ENCODE data around the gene KRT77.
"Not testable (repeated sequence)": the region's sequence is repeated elsewhere in the genome, so short reads cannot be mapped to it uniquely, and the experiment has no call there.

KRT77 gene

GRCh38 chr12:52703424-52703823 lies at the start of gene KRT77:
TSS of gene KRT77 (minus strand) at chr12:52703524. CDS start at chr12:52703434, 90 bp downstream.
- DNase-seq, result no peak

DNA sequence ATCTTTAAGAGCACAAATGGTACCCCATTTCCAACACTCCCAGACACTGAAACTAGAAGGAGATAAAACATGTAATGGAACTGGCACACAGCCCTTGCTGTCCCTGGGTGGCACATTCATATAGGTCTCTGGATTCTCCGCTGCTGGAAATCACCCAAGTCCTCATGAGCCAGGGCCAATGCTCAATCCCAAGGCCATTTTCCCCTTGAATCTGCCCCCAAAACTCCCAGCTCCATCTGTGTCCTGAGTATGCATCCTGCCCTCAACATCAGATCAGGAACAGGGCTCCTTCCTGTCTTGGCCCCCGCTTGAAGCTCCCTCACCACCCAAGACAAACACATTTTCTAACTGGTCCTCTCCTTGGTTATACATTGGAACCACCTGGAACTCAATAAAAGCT lies 49.2 kb upstream of the KRT77 start:
- no peak for DNase-seq

DNA sequence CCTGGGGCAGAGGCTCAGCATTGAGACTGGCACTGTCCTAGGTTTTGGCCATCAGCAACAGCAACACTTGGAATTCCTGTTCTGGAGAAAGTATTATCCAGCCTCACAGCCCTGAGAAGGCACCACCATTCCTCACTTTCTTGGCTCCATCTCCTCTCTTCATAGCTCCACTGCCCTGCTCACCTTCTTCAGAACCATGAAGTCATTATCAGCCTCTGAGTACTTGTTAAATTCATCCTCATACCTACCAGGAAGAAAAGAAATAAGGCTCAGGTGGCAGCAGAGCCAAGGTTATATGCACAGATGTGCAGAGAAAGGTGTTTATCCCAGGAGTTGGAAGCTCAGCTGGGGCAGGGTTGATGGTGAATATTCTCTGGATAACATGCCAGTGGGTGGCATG lies 48.5 kb upstream of the KRT77 start:
- no peak for DNase-seq

DNA sequence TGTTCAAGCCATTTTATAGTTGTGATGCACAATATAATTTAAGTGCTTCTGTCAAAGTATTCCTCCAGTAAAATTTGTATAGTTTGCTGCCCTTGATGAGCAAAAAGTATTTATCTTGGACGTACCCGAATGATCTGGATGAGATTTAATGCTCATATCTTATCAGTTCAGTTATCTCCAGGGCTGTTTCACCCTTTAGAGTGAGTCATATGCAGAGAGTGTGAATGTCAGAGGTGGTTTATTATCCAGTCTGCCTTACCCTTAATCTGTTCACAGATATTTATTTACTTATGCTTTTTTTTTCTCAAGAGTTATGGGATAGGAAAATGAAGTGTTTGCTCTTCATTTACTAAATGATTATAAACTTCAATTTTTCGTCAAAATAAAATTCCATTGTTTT lies 47.2 kb upstream of the KRT77 start:
- DNase-seq, result not testable (repeated sequence)

- DNase-seq, result no peak
Measured at GRCh38 chr12:52749827-52750226, 46.5 kb upstream of the KRT77 start.

DNA sequence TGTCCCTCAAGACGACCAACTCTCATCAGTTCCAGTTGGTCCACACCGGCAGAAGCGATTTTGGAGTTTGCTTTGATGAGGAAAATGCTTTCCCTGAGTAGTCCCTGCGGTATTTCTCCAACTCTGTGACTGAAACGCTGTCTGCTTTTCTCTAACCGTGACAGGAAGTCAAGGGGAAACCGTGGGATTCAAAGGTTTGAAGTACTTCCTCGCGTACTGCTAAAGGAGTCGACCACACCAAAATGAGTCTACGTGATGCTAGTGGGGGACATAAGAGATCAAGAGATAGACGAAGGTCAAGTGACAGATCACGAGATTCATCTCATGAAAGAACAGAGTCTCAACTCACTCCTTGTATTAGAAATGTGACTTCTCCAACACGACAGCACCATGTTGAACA lies 45.3 kb upstream of the KRT77 start:
- DNase-seq, result no peak

- no peak for DNase-seq
Measured at GRCh38 chr12:52745554-52745953, 42.2 kb upstream of the KRT77 start.

DNA sequence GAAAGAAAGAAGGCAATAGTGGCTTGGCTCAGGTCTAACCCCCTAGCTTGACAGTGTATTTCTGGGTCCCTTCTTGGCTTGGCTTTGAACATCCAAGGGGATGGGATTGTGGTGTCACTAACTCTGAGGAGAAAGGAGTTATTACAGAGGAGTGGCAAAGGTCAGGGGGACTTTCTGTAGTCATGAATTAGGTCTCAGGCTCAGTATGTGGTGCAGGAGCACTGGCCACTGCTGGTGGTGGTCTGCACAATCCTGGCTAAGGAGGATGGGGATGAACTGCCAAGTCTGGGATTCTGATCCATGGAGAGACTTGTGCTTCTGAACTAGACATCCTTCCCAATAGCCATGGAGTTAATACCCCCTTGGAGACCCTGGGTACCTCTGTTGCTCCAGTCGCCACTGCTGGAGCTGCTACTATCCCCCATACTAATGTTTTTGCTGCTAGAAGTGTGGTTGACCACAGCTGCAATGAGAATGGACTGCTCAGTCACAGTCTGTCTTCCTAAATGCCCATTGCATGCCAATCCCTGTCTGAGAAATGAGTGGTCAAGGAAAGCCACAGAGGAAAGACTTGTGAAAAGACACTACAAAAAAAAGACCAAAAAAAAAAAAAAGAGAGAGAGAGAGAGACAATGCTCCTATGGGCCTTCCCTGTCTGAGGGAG lies 41.3 kb upstream of the KRT77 start:
- DNase-seq, result no peak

- DNase-seq, result no peak
Measured at GRCh38 chr12:52742822-52743457, 39.6 kb upstream of the KRT77 start.

DNA sequence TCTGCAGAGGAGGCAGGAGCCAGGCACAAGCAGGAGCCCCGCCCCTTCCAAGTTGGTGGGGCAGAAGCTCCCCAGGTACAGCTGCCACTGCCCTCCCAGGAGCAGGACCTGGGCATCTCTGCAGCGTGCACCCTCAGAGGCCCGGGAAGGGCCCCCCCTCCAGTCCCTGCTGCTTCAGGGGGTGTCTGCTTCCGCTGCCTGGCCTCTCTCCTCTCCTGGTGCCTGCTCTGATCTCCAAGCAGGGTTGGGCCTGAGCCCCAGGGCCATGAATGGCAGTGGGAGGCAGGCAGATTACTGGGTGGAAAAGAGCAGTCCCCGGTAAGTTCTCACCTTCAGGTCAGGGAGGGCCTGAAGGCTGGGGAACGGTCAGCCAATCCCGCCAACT lies 38.9 kb upstream of the KRT77 start:
- no peak for DNase-seq

DNA sequence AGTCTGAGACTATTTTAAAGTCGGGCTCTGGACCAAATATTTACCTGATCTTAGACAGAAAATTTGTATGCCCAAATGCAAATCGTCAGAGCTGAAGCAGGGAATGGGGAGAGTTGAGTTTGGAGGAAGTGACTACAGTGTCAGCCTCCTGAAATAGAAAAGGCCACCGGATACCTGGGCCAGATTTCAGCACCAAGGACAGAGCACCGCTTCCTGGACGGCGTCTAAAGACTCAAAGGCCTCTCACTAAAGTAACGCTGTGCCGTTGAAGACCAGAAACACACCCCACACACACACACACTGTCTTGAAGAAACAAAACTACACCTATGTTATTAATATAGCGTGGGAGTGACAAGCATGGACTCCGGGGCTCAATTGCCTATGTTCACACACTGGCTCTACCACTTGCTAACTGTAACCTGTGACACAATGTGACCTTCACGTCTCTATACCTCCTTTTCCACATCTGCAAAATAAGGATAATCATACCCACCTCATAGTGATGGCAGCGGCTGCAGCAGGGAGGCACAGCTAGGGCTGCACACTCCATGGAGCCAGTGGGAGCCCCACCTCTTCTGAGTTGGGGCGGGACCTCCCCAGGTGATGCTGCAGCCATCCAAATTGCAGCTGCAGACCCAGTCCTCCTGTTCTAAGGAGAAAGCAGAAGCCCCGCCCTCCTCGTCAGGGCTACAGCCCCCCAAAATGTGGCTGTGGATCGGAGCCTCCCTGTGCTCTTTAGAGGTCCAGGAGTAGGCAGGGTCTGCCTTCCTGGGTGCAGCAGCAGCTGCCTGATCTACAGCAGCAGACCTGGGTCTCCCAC lies 38.3 kb upstream of the KRT77 start:
- peak in 1 of 58 donors; percentile 2 for DNase-seq

DNA sequence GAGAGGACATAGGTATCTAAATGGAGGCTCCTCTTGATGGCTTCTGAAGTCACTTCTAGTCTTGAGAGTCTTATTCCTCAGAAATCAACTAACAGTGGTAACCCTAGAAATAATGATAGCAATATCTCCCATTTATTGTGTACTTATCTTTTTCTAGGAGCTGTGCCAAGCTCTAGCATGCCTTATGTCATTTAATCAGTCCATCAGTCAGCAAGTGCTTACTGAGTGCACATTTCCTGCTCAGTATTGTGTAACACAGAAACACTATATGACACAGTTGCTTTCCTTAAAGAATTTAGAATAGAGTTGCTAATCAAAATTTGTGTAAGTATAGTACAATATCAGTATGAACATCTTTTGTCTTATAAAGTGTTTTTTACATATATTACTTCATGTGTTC lies 37.3 kb upstream of the KRT77 start:
- DNase-seq, result no peak

DNA sequence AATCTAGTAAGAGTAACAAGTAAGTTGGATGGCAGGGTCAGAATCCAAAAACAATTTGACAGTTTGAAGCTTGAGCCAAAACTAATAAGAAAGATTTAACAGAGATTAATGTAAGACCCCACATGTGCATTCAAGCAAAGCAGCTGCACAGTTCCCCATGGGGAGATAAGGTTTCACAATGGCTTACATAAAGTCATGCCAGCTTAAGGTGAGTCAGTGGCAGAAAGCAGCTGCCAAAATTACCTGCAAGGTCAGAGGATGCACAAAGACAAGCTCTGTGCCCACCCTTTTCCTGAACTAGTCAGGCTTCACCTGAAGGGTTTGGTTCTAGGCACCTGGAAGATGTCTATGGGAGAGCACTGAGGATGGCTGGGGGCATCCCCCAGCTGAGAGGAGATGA lies 36.6 kb upstream of the KRT77 start:
- no peak for DNase-seq

- no peak for DNase-seq
Measured at GRCh38 chr12:52735816-52736632, 32.7 kb upstream of the KRT77 start.

DNA sequence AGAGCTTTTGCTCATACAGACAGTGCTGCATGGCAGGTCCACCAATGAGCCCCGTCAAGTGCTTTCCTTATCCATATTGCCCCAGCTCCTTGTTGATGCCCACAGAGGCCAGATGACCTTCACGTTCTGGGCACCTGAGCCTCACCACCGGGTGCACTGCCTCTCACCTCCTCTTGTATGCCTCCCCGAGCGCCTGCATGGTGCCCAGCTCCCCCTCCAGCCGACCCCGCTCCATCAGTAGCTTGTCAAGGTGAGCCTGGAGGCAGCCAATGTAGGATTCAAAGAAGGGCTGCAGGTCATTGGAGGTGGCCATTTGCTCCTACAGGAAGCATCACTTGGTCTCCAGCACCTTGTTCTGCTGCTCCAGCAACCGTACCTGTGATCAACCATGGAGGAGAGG lies 31.8 kb upstream of the KRT77 start:
- no peak for DNase-seq

GRCh38 chr12:52730793-52731192 lies 27.5 kb upstream of the KRT77 start:
- no peak for DNase-seq

- DNase-seq, result no peak
Measured at GRCh38 chr12:52730383-52730782, 27.1 kb upstream of the KRT77 start.

GRCh38 chr12:52729147-52729546 lies 25.8 kb upstream of the KRT77 start:
- DNase-seq, result no peak

DNA sequence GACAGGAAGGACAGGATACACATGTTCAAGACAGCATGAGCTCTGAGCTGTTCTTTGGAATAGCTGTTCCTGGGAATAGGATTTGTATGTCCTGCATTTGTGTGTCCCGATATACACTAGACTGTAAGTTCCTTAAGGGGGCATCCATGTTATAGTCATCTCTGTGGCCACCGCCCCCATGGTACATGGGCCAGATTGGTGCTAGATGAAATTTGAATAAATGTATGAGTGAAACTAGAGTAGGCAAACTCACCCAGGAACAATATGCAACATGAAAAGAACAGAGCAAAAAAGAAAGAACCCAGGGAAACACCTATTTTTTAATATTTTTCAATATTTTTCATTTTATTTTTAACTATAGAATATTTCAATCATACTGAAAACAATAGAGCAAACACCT lies 25.1 kb upstream of the KRT77 start:
- DNase-seq, result no peak

DNA sequence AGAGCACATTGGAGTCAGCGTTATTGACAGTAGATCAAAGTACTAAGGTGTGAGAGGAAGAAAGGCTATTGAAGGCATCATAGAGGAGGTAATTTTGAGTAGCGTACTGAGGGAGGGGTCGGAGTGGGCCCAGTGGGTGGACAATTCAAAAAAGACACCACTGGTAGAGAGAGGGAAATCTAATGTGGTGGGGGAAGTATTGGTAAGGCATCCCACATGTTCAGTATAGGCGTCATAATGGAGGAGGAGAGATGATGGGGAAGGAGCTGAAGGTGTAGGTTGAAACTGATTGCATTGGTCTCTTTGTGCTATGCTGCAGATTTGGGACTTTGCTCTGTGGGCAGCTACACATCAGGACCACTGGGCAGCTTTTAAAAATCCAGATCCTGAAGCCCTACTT lies 23.7 kb upstream of the KRT77 start:
- no peak for DNase-seq

DNA sequence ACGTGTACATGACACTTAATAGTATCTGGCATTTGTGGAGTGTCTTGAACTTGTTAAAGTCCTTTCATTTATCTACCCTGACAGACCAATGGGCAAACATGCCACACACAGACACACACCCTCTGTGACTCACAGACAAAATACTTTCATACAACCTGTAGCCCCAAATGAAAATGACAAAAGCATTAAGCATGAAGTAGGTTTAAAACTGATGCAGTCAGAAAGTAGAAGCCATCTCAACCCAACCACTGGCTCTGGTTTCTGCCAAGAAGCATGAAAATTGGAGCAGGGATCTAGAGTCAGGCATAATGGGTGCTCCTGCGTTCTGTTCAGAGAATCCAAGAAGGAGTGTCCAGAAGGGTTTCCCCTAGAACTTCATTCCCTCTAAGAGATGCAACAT lies 23.1 kb upstream of the KRT77 start:
- no peak for DNase-seq

- no peak for DNase-seq
Measured at GRCh38 chr12:52724384-52724783, 21.1 kb upstream of the KRT77 start.
